GM13976 (cell line): ENCODE results near the gene LRRC3B.
A peak's percentile ranks its signal among the peaks of the same experiment; 100 is the strongest.

Experiments used
- DNase-seq: peaks from one replicate; pipeline ENCODE4 v3.0.0; 2012; ENCODE audit warnings: low spot score
- CTCF ChIP-seq: IDR thresholded peaks from 2 replicates; pipeline ENCODE4 v1.5.1; 2012; ENCODE audit warnings: borderline replicate concordance, mild to moderate bottlenecking; ENCODE audit not compliant: insufficient read depth; ENCODE audit errors: extremely low read depth, missing control alignments, control extremely low read depth
- in situ Hi-C: fragments of 300-500 bp; cut with MboI; formaldehyde crosslinking; loops from one replicate; pipeline ENCODE4 v1.12.0; 2022; ENCODE audit warnings: low sequenced_read_pairs, mixed read lengths, inconsistent platforms; ENCODE audit not compliant: unreplicated experiment

Gene LRRC3B

GRCh38 chr3:26621176-26621575 is 1.4 kb upstream of the LRRC3B start:
- in situ Hi-C loops, result no loop called here
- TF ChIP-seq CTCF, result no peak
- no peak for DNase-seq

- in situ Hi-C loops, result no loop called here
- TF ChIP-seq CTCF, result no peak
- DNase-seq, result peak; percentile 12
These were observed 509 bp upstream of the LRRC3B start for GRCh38 chr3:26621906-26622620.

DNA sequence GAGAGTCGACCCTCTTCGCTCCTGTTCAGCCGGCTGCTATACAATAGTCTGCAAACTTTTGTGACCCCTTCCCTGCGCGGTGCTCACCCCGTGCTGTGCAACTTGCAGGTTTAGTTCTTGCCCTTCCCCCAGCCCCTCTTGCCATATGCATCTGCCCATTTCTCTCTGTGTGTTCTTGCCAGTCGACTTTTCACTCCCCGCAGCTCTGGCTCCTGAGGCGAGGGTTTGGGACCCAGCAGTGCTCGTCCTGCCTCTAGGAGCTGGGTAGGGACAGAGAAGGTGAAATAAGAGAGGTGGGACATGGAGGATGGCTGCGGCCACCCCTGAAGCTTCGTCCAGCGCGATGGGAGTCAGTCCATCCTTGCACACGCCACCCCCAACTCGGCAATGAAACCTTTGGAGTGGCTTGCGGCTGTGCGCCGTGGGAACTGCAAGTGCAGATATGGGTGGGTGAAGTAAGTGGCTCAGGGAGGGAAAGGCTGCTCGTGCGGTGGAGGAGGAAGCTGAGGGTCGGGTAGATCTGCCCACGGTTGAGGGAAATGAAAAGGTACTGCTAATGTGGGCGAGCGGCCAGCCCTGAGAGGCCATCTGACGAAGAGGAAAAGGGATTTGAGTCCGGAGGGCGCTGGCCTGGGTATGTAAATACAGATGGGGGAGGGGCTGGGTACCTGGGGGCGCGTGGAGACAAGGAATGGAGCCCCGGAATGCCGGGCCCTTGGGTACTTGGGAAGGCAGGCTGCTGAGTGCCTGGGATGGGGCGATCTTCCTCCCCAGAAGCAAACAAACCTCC is 1.0 kb downstream of the LRRC3B start:
- in situ Hi-C loops, result no loop called here
- TF ChIP-seq CTCF, result no peak
- peak; percentile 10 for DNase-seq

DNA sequence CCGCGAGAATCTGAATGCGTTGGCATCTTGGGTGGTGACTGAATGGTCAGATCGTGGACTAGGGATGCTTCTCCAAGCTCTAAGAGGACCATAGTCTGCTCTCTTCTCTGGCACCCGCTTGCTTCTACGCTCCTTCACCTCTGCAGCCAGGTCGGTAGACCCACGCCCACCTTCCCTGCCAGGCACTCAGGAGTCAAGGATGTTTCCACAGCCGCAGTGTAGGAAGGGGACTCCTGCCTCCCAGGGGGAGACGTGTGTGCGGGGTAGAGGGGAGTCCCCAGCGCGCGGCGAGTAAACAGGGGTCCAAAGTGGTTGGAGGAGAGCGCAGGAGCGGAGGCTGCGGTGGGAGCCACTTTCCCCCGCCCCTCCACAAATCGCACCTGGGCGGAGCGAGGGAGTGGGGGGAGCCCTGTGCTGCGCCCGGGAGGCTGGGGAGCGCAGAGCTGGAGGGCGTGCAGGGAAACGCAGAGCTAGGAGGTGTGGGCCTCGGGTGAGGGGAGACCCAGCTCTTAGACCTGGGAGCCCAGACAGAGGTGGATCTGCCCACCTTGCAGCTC is 1.7 kb downstream of the LRRC3B start:
- no peak for TF ChIP-seq CTCF
- DNase-seq, result peak; percentile 19
- in situ Hi-C loops, result no loop called here

DNA sequence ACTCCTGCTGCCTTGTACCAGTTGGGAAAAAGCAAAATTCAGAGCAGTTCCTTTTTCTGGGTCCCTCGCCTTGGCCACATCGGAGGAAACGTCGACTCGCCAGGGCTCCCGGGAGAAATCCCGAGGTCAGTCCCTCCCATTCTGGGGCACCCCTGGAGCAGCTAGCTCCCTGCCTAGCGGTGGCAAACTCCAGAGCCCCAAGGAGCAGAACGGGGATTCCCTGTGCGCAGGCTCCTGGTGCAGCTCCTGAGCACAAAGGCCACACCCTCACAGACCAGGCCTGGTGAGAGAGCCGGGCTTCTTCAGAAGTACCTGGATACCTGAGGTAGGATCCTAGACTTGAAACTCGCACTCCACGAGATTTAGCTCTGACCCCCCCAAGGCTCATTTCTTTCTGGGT is 2.6 kb downstream of the LRRC3B start:
- DNase-seq, result no peak
- TF ChIP-seq CTCF, result no peak
- in situ Hi-C loops, result no loop called here

GRCh38 chr3:26627080-26627479 is 4.5 kb downstream of the LRRC3B start:
- no peak for TF ChIP-seq CTCF
- DNase-seq, result no peak
- in situ Hi-C loops, result no loop called here
